ENCODE data around the gene TAF4B.

TAF4B gene

GRCh38 chr18:26409091-26409490 lies 182.8 kb downstream of the TAF4B start:
- H3K27me3 ChIP-seq (replicated peaks; ENCODE audit: control insufficient read depth, insufficient read depth, low read length): no peaks in the 10 kb centered on the region
- H3K36me3 ChIP-seq (ENCODE audit: control insufficient read depth, insufficient read depth, low read length): no peaks in the 10 kb centered on the region
- no peak for DNase-seq (ENCODE audit: extremely low read depth, insufficient read length)
- TF ChIP-seq CTCF (IDR thresholded peaks at IDR 0.05; ENCODE audit: insufficient read depth, low read length, poor library complexity, severe bottlenecking): no peak
- H3K4me3 ChIP-seq (replicated peaks; ENCODE audit: low read depth, low read length): no peak overlapping the region

DNA sequence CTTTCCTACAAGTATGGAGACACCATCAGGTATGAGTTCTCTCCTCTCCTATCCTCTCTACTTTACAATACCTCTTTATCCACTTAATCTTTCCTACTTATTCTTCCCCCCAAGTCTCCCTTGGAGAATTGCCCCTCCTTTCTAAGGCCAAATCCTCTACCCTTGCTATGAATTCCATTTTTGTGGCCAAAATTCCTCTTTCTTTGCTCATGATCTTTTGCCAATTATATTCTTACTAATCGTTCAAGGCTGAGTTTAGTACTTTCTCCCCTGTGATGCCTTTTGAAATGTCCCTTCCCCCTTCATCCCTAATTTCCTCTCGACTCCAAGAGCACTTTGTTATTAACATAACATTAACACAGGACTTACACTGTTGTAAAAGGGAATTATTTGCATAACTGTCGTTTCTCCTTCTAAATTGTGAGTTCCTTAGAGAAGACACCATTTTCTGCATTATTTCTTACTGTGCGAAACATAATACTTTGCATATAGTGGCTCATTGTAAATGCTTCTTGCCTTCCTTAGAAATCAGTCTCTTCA lies 188.7 kb downstream of the TAF4B start:
- H3K27me3 ChIP-seq (replicated peaks; ENCODE audit: control insufficient read depth, insufficient read depth, low read length): no peaks in the 10 kb centered on the region

DNA sequence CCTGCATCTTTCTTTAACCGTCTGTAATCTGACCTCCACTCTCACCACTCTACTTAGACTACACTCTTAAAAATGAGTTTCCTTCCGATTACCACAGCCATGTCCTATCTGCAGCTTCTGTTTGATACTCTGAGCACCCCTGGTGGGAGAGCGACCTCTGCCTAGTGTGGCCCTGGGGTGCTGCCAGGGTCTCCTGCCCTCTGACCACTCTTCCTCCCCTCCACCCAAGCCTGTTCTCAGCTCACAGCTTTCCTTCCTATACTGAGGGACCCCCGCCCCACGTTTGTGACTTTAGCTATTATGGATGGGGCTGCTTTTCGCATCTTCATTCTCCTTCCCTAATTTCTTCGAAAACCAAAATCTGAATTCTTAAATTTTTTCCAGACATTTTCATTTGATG lies 189.4 kb downstream of the TAF4B start:
- DNase-seq (ENCODE audit: extremely low read depth, insufficient read length): no peak
- TF ChIP-seq CTCF (IDR thresholded peaks at IDR 0.05; ENCODE audit: insufficient read depth, low read length, poor library complexity, severe bottlenecking): no peak
- Histone ChIP-seq H3K36me3 (ENCODE audit: control insufficient read depth, insufficient read depth, low read length) (no peaks in the 10 kb centered on the region), H3K27me3 (replicated peaks; ENCODE audit: control insufficient read depth, insufficient read depth, low read length) (no peaks in the 10 kb centered on the region), H3K4me3 (replicated peaks; ENCODE audit: low read depth, low read length) (no peak overlapping the region)

More for the DNA sequence above, 188.7 kb downstream of the TAF4B start:
- DNase-seq (ENCODE audit: extremely low read depth, insufficient read length): no peak
- no peak for TF ChIP-seq CTCF (IDR thresholded peaks at IDR 0.05; ENCODE audit: insufficient read depth, low read length, poor library complexity, severe bottlenecking)
- H3K36me3 ChIP-seq (ENCODE audit: control insufficient read depth, insufficient read depth, low read length): no peaks in the 10 kb centered on the region
- no peak overlapping the region for H3K4me3 ChIP-seq (replicated peaks; ENCODE audit: low read depth, low read length)

GRCh38 chr18:26416652-26417150 lies 190.5 kb downstream of the TAF4B start:
- no peak for DNase-seq (ENCODE audit: extremely low read depth, insufficient read length)

GRCh38 chr18:26417190-26417589 lies 190.9 kb downstream of the TAF4B start:
- no peaks in the 10 kb centered on the region for H3K27me3 ChIP-seq (replicated peaks; ENCODE audit: control insufficient read depth, insufficient read depth, low read length)
- no peak for DNase-seq (ENCODE audit: extremely low read depth, insufficient read length)
- no peaks in the 10 kb centered on the region for H3K36me3 ChIP-seq (ENCODE audit: control insufficient read depth, insufficient read depth, low read length)
- no peak for TF ChIP-seq CTCF (IDR thresholded peaks at IDR 0.05; ENCODE audit: insufficient read depth, low read length, poor library complexity, severe bottlenecking)
- H3K4me3 ChIP-seq (replicated peaks; ENCODE audit: low read depth, low read length): no peak overlapping the region

More at GRCh38 chr18:26416652-26417150, 190.5 kb downstream of the TAF4B start:
- no peak for TF ChIP-seq CTCF (IDR thresholded peaks at IDR 0.05; ENCODE audit: insufficient read depth, low read length, poor library complexity, severe bottlenecking)
- Histone ChIP-seq H3K27me3 (replicated peaks; ENCODE audit: control insufficient read depth, insufficient read depth, low read length) (no peaks in the 10 kb centered on the region), H3K4me3 (replicated peaks; ENCODE audit: low read depth, low read length) (no peak overlapping the region), H3K36me3 (ENCODE audit: control insufficient read depth, insufficient read depth, low read length) (no peaks in the 10 kb centered on the region)

DNA sequence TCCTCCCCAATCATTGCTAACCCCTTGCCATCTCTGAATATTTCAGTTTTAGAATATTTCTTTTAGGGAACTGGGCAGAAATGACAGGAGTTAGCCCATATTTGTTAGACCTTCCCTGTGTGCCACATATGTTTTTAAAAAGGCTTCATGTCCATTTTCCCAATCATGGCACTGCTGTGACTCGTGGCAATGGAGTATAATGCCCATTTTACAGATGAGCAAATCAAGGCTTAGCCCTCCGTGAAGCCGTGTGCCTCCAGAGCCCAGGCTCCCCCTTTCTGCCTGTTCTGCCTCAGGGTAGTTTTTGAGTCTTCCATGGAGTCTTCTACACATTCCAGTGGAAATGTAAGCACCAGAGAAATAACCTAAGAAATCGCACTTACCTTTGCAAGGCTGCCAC lies 192.0 kb downstream of the TAF4B start:
- TF ChIP-seq CTCF (IDR thresholded peaks at IDR 0.05; ENCODE audit: insufficient read depth, low read length, poor library complexity, severe bottlenecking): no peak
- H3K36me3 ChIP-seq (ENCODE audit: control insufficient read depth, insufficient read depth, low read length): no peaks in the 10 kb centered on the region
- H3K27me3 ChIP-seq (replicated peaks; ENCODE audit: control insufficient read depth, insufficient read depth, low read length): no peaks in the 10 kb centered on the region
- no peak overlapping the region for H3K4me3 ChIP-seq (replicated peaks; ENCODE audit: low read depth, low read length)
- no peak for DNase-seq (ENCODE audit: extremely low read depth, insufficient read length)

All from GM06990 (cell line).